Measurements from ENCODE around the gene RBM6.
"Not testable (repeated sequence)": the region's sequence is repeated elsewhere in the genome, so short reads cannot be mapped to it uniquely, and the experiment has no call there.

Gene RBM6

GRCh38 chr3:49914906-49915305 is 25.0 kb upstream of the RBM6 start:
- no peak for DNase-seq (ENCODE audit: low spot score)

GRCh38 chr3:49916686-49917085 is 23.3 kb upstream of the RBM6 start:
- no peak for DNase-seq (ENCODE audit: low spot score)

DNA sequence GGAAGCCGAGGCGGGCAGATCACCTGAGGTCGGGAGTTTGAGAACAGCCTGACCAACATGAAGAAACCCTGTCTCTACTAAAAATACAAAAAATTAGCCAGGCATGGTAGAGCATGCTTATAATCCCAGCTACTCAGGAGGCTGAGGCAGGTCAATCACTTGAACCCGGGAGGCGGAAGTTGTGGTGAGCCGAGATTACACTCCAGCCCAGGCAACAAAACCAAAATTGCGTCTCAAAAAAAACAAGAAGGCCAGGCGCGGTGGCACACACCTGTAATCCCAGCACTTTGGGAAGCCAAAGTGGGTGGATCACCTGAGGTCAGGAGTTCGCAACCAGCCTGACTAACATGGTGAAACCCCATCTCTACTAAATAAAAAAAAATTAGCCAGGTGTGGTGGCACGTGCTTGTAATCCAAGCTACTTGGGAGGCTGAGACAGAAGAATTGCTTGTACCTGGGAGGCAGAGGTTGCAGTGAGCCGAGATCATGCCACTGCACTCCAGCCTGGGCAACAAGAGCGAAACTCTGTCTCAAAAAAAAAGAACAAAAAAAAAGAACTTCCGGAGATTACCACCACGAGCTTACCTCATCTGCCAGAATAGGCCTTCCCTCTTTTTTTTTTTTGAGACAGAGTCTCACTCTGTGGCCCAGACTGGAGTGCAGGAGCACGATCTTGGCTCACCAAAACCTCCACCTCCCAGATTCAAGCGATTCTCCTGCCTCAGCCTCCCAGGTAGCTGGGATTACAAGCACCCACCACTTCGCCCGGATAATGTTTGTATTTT is 22.0 kb upstream of the RBM6 start:
- DNase-seq (ENCODE audit: low spot score) = not testable (repeated sequence)

DNA sequence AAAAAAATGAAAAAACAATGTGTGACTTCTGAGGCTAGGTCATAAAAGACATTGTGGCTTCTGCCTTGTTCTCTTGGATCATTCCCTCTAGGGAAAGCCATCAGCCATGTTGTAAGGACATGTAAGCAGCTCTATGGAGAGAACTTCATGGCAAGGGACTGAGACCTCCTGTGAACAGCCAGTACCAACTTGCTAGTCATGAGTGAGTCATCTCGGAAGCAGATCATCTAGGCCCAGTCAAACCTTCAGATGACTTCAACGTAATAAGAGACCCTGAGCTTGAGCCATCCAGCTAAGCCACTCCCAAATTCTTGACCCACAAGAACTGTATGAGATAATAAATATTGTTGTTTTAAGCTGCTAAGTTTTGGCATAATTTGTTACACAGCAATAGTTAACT is 15.3 kb upstream of the RBM6 start:
- DNase-seq (ENCODE audit: low spot score) = peak; percentile 34

DNA sequence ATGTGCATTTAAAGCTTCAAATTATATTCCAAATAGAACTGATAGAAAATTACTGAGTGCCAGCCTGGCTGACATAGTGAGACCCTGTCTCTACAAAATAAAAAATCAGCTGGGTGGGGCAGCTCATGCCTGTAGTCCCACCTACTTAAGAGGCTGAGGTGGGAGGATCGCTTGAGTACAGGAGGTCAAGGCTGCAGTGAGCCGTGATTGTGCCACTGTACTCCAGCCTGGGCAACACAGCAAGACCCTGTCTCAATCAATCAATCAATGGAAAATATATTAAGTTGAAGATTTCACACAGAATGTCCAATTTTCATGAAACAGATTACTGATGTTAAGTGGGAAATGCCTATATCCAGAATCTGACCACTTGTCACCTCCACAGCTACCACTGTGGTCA is 14.5 kb upstream of the RBM6 start:
- DNase-seq (ENCODE audit: low spot score) = no peak

DNA sequence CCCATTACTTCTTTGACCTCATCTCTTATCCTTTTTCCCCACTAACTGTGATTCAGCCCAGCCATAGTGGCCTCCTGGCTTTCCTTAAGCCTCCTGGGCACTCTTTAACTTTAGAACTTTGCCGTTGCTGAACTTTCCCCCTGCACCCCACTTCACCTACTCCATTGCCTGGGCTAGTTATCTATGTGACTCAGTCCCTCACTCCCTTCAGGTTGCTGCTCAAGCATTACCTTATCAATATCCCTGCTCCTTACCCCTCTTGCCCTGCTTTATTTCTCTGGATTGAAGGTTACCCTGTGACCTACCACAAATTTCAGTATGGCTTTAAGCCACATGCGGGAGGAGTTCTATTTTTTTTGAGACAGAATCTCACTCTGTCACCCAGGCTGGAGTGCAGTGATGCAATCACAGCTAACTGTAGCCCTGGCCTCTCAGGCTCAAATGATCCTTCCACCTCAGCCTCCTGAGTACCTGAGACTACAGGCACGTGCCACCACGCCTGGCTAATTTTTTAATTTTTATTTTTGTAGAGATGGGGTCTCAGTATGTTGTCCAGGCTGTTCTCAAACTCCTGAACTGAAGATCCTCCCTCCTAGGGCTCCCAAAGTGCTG is 13.7 kb upstream of the RBM6 start:
- no peak for DNase-seq (ENCODE audit: low spot score)

- DNase-seq (ENCODE audit: low spot score) = no peak
Measured at GRCh38 chr3:49927798-49928197, 12.2 kb upstream of the RBM6 start.

DNA sequence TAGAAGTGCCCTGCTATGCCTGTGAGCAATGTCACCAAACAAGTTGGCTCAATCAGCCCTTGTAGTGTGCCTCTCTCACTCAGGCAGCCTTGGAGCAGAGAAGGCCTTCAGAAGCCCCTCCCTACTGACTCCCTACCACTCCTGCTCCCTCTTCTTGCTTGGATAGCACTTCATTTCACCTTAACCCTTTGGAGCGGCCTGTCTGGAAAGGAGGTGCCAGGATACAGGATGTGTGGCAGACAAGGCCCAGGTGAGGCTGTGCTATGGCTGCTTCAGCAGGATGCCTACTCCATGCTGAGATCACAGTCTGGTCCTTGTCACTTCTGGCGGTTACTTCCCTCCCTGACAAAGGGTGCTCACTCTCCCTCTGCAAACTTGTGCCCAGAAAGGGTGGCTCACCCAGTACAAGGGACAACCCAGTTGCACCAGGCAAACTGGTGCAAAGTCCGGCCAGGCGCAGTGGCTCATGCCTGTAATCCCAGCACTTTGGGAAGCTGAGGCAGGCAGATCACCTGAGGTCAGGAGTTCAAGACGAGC is 11.4 kb upstream of the RBM6 start:
- no peak for DNase-seq (ENCODE audit: low spot score)

DNA sequence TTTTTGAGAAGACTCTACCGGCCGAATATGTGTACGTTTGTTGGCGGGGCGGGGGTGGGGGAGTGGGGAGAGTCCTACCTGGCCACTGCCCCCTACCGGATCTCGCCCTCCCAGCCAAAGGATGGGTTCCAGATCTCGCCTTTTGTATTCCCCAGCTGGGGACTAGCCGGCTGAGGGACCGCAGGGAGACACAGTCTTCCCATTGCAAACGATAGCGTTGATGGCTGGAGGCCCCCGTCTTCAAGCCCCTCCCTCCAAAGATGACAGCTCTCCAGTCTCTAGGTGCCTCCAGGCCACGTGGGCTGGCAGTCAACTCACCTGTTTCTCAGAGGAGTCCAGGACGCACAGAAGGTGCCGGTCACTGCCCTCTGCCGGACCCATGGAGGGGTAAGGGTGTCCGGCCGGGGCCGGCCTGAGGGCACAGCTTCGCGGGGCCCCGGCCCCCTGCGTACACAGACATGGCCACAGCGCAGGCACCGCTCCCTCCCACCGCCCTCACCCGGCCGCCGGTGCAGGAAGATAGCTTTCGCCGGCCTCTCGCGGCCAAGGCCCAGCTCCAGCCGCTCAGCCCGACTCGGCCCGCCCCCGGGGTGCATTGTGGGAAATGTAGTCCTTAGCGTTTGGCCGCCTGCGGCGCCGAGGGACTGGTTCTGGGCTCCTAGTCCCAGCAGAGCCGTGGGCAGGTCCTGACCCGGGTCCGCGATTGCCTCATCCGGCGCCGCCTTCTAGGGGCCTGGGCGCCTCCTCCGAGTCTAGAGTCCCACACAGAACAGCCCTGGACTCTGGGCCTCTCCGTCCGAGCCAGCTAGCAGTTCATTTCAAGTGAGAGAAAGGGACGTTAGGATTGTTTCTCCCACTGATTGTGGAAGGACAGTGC is 10.4 kb upstream of the RBM6 start, which contains the start of gene MON1A:
Gene MON1A (minus strand): TSS at position 521 of the 877 bp plus-strand sequence. CDS start 16,465 bp downstream, outside the sequence.
- peak; percentile 87 for DNase-seq (ENCODE audit: low spot score)

DNA sequence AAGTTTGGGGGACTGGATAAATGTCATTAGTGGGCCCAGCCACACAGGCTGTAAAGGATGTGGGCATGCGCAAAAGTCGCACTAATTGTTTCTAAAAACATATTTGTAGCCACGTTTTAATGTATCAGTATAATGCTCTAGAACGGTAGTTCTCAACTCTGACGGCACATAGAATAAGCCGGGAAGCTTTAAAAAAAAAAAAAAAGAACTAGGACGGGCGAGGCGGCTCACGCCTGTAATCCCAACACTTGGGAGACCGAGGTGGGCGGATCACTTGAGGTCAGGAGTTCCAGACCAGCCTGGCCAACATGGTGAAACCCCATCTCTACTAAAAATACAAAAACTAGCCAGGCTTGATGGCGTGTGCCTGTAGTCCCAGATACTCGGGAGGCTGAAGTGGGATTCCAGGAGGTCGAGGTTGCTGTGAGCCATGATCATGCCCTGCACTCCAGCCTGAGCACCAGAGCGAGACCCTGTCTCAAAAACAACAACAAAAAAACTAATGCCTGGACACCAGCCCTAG is 9.7 kb upstream of the RBM6 start:
- DNase-seq (ENCODE audit: low spot score) = no peak

- DNase-seq (ENCODE audit: low spot score) = peak; percentile 75
Measured at GRCh38 chr3:49930922-49931321, 9.0 kb upstream of the RBM6 start.

- DNase-seq (ENCODE audit: low spot score) = not testable (repeated sequence)
Measured at GRCh38 chr3:49932281-49932680, 7.7 kb upstream of the RBM6 start.

DNA sequence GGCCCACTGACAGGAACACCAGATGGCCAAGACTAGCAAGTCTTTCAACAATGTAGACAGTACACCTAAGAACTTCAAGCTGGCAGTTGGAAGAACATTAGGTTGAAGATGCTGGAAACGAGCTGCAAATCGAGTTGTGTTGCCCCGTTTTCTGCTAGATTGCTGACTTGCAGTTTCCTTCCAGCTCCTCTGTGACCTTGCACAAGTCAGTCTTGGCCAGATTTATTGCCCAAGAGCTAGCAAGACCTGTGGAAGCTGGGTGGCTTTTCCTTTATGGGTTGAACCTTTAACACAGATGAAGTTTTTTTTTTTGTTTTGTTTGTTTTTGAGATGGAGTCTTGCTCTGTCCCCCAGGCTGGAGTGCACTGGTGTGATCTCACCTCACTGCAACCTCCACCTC is 2.9 kb upstream of the RBM6 start:
- DNase-seq (ENCODE audit: low spot score) = no peak

DNA sequence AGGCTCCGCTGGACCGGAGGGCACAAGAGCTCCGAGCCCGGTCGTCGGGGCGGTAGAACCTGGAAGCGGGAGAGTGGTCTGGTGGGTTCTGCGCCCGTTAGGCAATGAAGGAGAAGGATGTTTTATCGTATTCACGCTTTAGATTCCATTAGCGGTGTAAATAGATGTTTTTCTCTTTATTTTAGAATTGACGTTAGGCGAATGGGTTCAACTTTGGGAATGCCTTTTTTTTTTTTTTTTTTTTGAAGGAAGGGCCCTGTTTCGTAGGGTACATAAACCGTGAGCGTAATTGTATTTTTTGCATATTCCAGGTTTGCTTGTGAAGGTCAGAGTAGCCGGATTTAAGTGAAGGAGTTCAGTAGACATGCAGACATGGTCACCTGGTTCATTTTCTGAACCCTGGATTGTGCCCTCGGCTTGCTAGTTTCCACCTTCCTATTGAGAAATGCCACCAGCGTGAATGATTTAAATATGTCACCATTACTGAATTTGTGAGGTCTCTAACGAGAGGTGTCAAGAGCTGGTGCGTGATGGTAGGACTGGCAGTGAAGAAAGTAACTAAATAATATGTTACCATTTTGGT is 808 bp downstream of the RBM6 start:
- no peak for DNase-seq (ENCODE audit: low spot score)

DNA sequence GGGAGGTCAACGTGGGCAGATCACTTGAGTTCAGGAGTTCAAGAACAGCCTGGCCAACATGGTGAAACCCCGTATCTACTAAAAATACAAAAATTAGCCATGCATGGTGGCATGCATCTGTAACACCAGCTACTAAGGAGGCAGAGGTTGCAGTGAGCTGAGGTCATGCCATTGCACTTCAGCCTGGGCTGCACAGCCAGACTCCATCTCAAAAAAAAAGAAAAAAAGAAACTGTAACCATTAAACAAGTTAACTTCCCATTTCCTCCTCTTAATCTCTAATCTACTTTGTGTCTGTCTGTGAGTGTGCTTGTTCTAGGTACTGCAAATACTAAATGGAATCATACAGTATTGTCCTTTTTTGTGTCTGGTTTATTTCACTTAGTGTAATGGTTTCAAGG is 2.7 kb downstream of the RBM6 start:
- DNase-seq (ENCODE audit: low spot score) = no peak

GRCh38 chr3:49952924-49953323 is 13.0 kb downstream of the RBM6 start:
- DNase-seq (ENCODE audit: low spot score) = no peak

DNA sequence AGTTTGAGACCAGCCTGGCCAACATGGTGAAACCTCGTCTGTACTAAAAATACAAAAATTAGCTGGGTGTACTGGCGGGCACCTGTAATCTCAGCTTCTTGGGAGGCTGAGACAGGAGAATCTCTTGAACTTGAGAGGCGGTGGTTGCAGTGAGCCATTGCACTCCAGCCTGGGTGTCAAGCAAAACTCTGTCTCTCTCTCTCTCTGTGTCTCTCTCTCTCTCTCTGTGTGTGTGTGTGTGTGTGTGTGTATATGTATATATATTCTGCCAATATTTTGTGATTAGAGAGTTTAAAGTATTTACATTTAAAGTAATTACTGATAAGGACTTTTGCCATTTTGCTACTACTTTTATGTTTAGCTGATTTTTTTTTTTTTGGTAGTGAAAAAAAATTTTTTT is 15.7 kb downstream of the RBM6 start:
- DNase-seq (ENCODE audit: low spot score) = no peak

DNA sequence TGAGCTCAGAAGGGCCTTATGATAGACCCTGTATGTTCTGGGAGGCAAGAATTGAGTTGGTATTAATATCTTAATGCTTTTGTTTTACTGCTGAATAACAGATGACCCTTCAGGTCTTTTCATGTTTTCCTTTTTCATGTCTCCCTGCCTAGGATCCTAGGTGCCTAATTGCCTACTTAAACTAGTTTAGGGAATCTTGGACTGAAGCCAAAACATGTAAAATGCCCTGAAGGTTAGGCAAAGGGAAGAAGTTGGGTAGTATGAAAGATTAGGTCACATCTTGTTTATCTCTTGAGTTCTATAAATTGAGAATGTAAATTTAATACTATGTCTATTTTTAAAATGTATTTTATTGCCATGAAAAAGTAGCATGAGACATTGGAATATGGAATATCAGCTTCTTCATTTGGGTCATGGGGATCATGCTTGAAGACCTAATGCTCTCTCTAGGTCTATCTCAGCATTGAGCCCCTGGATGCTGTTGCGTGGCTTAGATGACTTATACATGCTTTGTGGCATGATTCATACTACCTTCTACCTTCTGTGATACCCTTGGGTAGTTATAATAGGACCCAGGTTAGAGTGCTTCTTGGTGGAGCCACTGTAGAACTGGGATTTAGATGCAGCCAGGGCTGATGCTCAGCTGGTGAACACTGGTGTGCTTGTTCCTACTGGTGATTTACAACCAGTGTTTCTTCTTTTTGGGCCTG is 26.4 kb downstream of the RBM6 start:
- no peak for DNase-seq (ENCODE audit: low spot score)

- DNase-seq (ENCODE audit: low spot score) = no peak
Measured at GRCh38 chr3:49967291-49967690, 27.3 kb downstream of the RBM6 start.

DNA sequence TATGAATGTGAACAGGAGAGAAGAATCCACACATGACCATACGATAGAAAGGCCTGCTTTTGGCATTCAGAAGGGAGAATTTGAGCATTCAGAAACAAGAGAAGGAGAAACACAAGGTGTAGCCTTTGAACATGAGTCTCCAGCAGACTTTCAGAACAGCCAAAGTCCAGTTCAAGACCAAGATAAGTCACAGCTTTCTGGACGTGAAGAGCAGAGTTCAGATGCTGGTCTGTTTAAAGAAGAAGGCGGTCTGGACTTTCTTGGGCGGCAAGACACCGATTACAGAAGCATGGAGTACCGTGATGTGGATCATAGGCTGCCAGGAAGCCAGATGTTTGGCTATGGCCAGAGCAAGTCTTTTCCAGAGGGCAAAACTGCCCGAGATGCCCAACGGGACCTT is 28.4 kb downstream of the RBM6 start:
- no peak for DNase-seq (ENCODE audit: low spot score)

DNA sequence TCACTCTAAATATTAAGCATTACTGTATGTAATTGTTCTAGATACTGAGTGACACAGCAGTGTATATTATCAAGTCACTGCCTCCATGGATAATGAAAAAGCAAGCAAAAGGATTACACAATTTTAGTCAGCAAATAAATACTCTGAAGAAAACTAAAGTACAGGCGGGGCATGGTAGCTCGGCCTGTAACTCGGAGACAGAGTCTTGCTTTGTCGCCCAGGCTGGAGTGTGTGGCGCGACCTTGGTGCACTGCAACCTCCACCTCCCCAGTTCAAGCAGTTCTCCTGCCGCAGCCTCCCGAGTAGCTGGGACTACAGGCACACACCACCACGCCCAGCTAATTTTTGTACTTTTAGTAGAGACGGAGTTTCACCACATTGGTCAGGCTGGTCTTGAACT is 32.7 kb downstream of the RBM6 start:
- DNase-seq (ENCODE audit: low spot score) = no peak
